KMS-11 (cell line): Measurements from ENCODE around the gene GPR52.

Source experiments
- H2AFZ ChIP-seq: fragments of 200-600 bp; sonication (generic); 2 replicates; pipeline ENCODE4 v1.6.1; 2016; ENCODE audit warnings: antibody characterized with exemption, mixed run types, low read depth
- H3K27ac ChIP-seq: fragments of 200-600 bp; sonication (generic); 2 replicates; pipeline ENCODE4 v1.6.1; 2016; ENCODE audit warnings: mild to moderate bottlenecking, mixed run types
- H3K27me3 ChIP-seq: fragments of 200-600 bp; sonication (generic); 2 replicates; pipeline ENCODE4 v1.6.1; 2017; ENCODE audit warnings: mild to moderate bottlenecking, low read depth, mixed run types, moderate library complexity; ENCODE audit not compliant: insufficient read depth
- H3K36me3 ChIP-seq: fragments of 200-600 bp; sonication (generic); 2 replicates; pipeline ENCODE4 v1.6.1; 2017; ENCODE audit warnings: mild to moderate bottlenecking, mixed run types; ENCODE audit not compliant: insufficient read depth
- H3K4me1 ChIP-seq: fragments of 200-600 bp; sonication (generic); 2 replicates; pipeline ENCODE4 v1.6.1; 2016; ENCODE audit warnings: mild to moderate bottlenecking, low read depth, mixed run types; ENCODE audit not compliant: poor library complexity, severe bottlenecking
- H3K4me2 ChIP-seq: fragments of 200-600 bp; sonication (generic); 2 replicates; pipeline ENCODE4 v1.7.0; 2016; ENCODE audit warnings: mild to moderate bottlenecking, mixed run types
- H3K4me3 ChIP-seq: fragments of 200-600 bp; sonication (generic); IDR thresholded peaks from 2 replicates; pipeline ENCODE4 v1.6.1; 2017; ENCODE audit warnings: low read depth, low read length, mixed read lengths; ENCODE audit not compliant: insufficient read depth
- H3K79me2 ChIP-seq: fragments of 200-600 bp; sonication (generic); 2 replicates; pipeline ENCODE4 v1.6.1; 2016; ENCODE audit warnings: low read depth, mixed run types; ENCODE audit not compliant: insufficient read depth
- H3K9ac ChIP-seq: fragments of 200-600 bp; sonication (generic); 2 replicates; pipeline ENCODE4 v1.6.1; 2016; ENCODE audit warnings: mild to moderate bottlenecking, mixed run types
- H4K20me1 ChIP-seq: fragments of 200-600 bp; sonication (generic); 2 replicates; pipeline ENCODE4 v1.6.1; 2016; ENCODE audit warnings: mild to moderate bottlenecking, mixed run types; ENCODE audit not compliant: insufficient read depth
- TF ChIP-seq, protein P1 (sequence below): fragments of 200-600 bp; sonication (generic); conservative IDR thresholded peaks from 2 replicates; pipeline ENCODE4 v1.6.1; 2017; ENCODE audit warnings: low read depth, mild to moderate bottlenecking, antibody characterized with exemption, low read length, moderate library complexity, mixed read lengths

GPR52 gene

DNA sequence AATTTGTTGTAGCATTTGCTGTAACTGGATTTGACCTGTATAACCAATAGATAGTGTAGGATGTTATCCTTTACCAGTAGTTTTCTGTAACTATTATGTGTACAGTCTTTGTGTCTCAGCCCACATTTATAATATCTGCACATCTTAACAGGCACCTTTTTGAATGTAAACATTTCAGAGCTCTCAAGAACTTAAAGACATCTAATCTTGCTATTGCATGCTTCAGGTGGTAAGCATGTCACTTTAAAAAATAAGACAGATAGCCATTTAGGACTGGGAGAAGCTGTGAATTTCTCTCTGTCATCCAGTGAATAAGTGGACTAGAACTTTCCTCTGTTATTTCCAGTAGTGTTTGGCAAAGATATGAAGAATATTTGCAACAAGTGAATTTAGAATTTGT lies 22.6 kb upstream of the GPR52 start:
- Histone ChIP-seq H3K4me2 (no peak overlapping the region), H3K27me3 (no peaks in the 10 kb centered on the region), H3K9ac (no peak overlapping the region)

DNA sequence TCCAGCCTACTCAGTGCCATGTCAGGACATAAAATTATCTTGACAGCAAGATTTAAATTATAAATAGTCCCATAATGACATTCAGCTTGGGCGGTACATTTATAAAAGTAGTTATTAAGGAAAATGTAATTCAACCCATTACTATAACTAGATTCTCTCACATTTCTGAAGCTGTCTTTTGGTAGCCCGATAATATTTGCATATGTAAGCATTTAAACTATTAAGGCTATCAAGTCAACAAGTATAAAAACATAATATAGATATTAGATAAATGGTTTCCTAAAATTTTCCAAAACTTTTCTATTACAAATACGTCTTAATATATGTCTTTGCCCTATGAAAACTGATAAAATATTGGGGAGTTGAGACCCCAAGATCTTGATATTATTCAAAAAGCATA lies 21.6 kb upstream of the GPR52 start:
- H3K4me3 ChIP-seq, result no peak overlapping the region
- H3K79me2 ChIP-seq, result no peaks in the 10 kb centered on the region
- H3K9ac ChIP-seq, result no peak overlapping the region
- TF ChIP-seq, protein P1, sequence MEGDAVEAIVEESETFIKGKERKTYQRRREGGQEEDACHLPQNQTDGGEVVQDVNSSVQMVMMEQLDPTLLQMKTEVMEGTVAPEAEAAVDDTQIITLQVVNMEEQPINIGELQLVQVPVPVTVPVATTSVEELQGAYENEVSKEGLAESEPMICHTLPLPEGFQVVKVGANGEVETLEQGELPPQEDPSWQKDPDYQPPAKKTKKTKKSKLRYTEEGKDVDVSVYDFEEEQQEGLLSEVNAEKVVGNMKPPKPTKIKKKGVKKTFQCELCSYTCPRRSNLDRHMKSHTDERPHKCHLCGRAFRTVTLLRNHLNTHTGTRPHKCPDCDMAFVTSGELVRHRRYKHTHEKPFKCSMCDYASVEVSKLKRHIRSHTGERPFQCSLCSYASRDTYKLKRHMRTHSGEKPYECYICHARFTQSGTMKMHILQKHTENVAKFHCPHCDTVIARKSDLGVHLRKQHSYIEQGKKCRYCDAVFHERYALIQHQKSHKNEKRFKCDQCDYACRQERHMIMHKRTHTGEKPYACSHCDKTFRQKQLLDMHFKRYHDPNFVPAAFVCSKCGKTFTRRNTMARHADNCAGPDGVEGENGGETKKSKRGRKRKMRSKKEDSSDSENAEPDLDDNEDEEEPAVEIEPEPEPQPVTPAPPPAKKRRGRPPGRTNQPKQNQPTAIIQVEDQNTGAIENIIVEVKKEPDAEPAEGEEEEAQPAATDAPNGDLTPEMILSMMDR, result no peak
- no peaks in the 10 kb centered on the region for H4K20me1 ChIP-seq
- no peaks in the 10 kb centered on the region for H3K27me3 ChIP-seq
- H3K4me2 ChIP-seq, result no peak overlapping the region
- no peak overlapping the region for H2AFZ ChIP-seq
- no peaks in the 10 kb centered on the region for H3K4me1 ChIP-seq
- no peak overlapping the region for H3K27ac ChIP-seq
- no peaks in the 10 kb centered on the region for H3K36me3 ChIP-seq

More for the DNA sequence above, 22.6 kb upstream of the GPR52 start:
- no peaks in the 10 kb centered on the region for H4K20me1 ChIP-seq
- H3K79me2 ChIP-seq, result no peaks in the 10 kb centered on the region
- no peaks in the 10 kb centered on the region for H3K36me3 ChIP-seq
- no peak overlapping the region for H2AFZ ChIP-seq
- no peaks in the 10 kb centered on the region for H3K4me1 ChIP-seq
- no peak overlapping the region for H3K27ac ChIP-seq
- H3K4me3 ChIP-seq, result no peak overlapping the region
- TF ChIP-seq, protein P1, result no peak

DNA sequence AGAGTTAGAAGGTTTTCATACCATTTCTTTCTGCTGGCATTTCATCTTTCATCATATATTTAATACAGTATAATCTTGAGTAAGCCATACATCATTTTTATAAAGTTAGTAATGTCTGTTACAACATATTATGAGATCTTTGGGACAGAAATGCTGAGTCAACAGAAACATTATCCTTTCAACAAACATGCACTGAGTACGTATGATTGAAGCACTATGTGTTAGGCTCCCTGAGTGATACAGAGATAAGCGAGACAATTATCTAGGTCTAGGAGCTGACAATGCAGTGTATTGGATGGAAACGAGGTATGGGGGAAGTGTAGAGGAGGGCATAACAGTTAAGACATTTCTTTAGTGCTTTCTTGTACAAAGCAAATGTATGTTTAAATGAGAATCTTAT lies 19.7 kb upstream of the GPR52 start:
- Histone ChIP-seq H4K20me1 (no peaks in the 10 kb centered on the region), H3K79me2 (no peaks in the 10 kb centered on the region), H3K4me1 (no peaks in the 10 kb centered on the region), H3K4me2 (no peak overlapping the region), H3K27ac (no peak overlapping the region), H3K9ac (no peak overlapping the region), H2AFZ (no peak overlapping the region), H3K27me3 (no peaks in the 10 kb centered on the region), H3K4me3 (no peak overlapping the region), H3K36me3 (no peaks in the 10 kb centered on the region)
- TF ChIP-seq, protein P1, result no peak

DNA sequence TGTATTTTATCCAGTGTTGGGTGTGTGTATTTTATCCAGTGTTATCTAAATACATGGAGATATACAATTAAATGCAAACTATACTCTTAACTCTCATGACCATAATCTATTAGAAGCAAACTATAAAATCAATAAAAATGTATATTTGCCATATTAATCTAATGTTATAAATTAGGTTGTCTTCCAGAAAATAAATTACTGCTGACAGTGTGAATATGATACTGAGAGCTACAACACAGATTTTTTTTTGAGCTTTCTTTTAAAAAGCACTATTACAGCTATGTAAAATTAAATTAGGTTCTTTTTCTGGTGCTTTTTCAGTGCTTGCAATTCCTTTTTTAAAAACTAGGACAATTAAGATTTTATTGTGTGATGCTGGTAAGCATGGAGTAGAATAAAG lies 19.0 kb upstream of the GPR52 start:
- H3K79me2 ChIP-seq, result no peaks in the 10 kb centered on the region

More for the DNA sequence above, 19.0 kb upstream of the GPR52 start:
- H3K27ac ChIP-seq, result no peak overlapping the region
- no peak overlapping the region for H2AFZ ChIP-seq
- H3K4me3 ChIP-seq, result no peak overlapping the region
- no peaks in the 10 kb centered on the region for H3K27me3 ChIP-seq
- H4K20me1 ChIP-seq, result no peaks in the 10 kb centered on the region
- no peak overlapping the region for H3K4me2 ChIP-seq
- no peak overlapping the region for H3K9ac ChIP-seq
- TF ChIP-seq, protein P1, result no peak
- H3K36me3 ChIP-seq, result no peaks in the 10 kb centered on the region
- H3K4me1 ChIP-seq, result no peaks in the 10 kb centered on the region
